GM18873 (cell line): ENCODE results near the gene STK11.

Experiments
- ATAC-seq: cut with Tn5 transposase; IDR thresholded peaks from one replicate; pipeline ENCODE4 v1.9.1; 2021; ENCODE audit warnings: mild to moderate bottlenecking, moderate library complexity, moderate number of reproducible peaks; ENCODE audit not compliant: unreplicated experiment, low FRiP score

STK11 gene

DNA sequence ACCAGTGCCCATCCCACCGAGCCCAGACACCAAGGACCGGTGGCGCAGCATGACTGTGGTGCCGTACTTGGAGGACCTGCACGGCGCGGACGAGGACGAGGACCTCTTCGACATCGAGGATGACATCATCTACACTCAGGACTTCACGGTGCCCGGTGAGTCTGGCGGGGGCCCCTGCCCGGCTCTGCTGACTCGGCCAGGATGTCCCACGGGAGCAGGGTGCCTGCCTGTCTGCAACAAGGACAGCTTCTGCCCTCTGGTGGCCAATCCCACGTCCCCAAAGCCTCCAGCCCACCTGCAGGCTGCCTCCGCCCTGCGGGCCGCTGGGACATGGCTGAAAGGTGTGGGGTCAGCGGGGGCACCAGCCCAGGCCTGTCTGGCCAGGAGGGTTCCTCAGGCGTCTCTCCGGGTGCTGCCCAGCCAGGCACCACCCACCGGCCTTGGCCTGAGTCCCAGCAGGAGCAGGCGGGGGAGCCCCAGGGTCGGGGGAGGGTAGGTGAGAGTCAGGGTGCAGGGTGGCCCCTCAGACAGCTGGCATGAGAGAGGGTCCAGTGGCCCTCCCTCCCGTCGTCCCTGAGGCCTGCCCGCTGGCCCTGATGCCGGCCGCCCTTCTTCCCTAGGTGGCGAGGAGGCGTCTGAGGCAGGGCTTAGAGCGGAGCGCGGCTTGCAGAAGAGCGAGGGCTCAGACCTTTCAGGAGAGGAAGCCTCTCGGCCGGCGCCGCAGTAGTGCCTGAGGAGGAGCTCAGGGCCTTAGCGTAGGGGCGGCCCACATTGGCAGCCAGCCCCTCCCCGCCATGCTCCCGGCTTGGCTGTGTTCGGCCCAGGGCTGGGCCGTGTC lies 17.7 kb downstream of the STK11 start:
- ATAC-seq: no peak

GRCh38 chr19:1224047-1224825 lies 18.7 kb downstream of the STK11 start:
- ATAC-seq: no peak

DNA sequence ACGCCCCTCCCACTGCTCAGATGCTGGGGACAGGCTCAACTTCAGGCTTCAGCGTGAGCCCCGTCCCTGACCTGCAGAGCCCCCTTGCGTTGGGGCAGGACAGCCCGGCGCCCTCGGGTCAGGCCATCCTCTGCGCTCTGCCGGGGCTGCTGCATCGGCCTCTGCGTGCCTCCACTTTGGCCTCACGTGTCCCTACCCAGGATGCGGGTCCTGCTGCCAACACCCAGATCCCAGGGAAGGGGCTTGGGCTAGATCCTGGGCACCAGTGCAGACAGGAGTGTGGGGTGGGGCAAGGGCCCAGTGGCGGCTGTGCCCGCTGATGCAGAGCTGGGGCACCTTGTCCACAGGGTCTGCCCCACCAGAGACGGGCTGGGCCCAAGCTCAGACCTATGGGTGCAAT lies 19.3 kb downstream of the STK11 start:
- ATAC-seq: no peak

DNA sequence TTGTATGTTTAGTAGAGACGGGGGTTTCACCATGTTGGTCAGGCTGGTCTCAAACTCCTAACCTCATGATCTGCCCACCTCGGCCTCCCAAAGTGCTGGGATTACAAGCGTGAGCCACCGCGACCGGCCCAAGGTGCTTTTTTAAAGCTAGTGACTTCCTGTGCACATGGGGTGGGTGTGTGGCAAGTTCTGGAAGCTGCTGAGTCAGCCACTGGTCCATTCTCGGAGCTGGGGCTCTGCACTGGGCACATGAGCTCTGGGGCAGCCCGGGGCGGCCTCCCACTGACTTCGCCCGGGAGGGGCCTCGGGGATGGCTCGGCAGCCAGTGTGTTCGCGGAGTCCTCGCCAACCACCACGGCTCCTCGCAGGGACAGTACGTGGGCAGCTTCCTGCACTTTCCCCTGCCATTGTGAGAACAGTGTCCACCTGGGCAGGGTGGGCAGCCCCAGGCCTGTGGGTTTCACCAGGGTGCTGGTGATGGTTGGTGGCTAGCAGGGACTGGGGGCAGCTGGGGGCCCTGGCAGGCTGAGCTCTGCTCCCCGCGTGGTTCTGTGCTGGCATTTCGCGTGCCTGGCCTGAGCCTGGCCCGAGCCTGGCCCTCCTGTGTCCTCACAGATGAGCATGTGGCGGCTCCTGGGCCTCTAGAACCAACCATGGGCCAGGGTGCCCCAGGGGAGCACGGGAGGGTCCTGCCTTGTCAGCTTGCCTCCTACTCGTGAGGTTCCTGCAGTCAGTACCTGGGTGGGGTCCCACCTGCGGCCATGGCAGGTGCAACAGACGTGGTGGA lies 20.1 kb downstream of the STK11 start:
- no peak for ATAC-seq

GRCh38 chr19:1226227-1226518 lies 20.6 kb downstream of the STK11 start:
- ATAC-seq: no peak

GRCh38 chr19:1226522-1227303 lies 21.1 kb downstream of the STK11 start:
- ATAC-seq: no peak

DNA sequence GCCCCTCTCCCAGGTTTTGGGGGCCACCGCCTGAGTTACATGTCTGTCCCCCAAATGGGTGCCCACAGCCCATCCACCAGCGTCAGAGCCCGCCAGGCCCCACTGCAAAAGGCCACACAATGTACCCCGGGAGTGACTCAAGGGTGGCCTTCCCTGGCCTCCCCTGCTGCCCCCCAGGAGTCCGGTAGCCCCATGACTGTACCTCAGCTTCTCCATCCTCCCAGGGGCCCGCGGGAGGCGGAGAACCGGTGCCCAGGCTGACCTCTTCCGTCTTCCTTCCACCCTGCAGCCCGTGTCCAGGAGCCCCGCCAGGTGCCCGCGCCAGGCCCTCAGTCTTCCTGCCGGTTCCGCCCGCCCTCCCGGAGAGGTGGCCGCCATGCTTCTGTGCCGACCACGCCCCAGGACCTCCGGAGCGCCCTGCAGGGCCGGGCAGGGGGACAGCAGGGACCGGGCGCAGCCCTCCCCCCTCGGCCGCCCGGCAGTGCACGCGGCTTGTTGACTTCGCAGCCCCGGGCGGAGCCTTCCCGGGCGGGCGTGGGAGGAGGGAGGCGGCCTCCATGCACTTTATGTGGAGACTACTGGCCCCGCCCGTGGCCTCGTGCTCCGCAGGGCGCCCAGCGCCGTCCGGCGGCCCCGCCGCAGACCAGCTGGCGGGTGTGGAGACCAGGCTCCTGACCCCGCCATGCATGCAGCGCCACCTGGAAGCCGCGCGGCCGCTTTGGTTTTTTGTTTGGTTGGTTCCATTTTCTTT lies 21.9 kb downstream of the STK11 start:
- no peak for ATAC-seq

GRCh38 chr19:1228161-1228957 lies 22.8 kb downstream of the STK11 start:
- no peak for ATAC-seq

DNA sequence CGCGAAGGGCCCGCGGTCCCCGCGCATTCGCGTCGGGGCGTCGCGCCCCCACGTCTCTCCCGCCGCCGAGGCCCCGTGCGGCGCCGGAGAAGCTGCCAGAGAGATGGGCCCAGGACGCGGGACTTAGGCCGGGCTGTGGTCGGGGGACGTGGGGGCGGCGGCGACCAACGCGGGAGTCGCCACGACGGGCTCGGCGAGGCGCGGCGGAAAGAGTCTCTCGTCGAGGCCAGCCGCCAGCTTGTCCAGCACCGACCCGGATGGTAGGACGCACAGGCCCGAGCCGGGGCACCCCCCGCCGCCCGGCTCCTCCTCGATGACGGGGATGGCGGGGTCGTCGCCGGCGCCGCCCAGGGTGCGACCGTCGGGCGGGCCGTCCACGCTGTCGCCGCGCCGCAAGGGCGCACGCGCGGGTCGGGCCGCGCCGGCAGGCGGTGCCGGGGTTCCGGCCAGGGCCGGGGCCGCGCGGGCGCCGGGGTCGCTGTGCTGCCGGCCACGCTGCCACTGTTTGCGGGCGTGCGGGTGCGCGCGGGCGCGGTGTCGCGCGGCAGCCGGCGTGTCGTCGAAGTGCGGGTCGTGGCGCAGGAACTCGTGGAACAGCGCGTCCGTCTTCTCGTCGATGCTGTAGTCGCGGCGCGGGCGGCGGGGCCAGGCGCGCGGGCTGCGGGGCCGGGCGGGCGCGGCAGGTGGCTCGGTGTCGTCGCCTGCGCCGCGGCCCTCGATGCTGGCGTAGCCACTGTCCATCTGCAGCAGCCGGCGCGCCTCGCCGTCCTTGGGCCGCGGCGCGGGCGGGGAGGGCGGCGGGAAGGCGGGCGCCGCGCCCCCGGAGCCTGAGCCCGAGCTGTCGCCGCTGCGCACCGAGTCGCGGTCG lies 23.7 kb downstream of the STK11 start:
- ATAC-seq: no peak

- no peak for ATAC-seq
Observed at GRCh38 chr19:1229924-1230782, 24.6 kb downstream of the STK11 start.

GRCh38 chr19:1230783-1231489 lies 25.4 kb downstream of the STK11 start:
- no peak for ATAC-seq

DNA sequence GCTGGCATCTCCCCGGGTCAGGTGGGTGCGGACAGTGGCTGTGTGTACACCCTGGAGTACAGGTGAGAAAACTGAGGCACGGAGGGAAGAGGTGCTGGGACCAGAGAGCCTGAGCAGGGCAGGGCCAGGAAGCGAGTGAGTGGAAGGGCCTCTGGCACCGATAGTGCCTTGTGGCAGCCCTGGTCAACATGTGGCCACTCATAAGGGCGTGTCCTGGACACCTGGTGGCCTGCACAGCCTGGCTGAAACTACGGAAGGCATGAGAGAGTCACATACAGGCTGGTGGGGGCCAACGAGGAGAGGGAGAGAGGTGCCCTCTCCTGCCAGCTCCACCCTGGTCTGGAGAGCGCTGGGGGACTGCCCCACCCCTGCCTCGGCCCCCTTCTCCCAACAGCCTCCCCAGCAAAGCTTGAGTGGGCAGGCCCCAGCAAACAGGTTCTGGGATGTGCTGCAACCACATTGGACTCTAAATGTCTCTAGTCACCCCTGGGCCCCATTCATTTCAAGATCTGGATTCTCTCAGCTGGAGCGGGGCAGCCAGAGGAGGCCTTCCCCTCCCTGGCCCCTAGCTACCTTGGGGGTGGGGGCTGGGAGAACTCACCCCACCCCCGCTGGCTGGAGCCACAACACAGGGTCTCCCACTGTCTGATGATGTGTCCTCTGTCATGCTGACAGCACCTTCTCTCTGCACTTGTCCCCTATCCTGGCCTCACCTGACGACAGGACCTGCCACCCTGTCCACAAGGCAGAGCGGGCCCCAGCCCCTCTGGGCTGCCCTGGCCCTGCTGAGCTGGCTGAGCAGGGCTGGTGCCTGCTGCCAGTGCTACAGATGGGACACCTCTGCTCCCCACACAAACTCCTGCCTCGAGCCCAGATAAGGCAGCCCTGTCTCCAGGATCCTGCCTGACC lies 26.4 kb downstream of the STK11 start:
- no peak for ATAC-seq

DNA sequence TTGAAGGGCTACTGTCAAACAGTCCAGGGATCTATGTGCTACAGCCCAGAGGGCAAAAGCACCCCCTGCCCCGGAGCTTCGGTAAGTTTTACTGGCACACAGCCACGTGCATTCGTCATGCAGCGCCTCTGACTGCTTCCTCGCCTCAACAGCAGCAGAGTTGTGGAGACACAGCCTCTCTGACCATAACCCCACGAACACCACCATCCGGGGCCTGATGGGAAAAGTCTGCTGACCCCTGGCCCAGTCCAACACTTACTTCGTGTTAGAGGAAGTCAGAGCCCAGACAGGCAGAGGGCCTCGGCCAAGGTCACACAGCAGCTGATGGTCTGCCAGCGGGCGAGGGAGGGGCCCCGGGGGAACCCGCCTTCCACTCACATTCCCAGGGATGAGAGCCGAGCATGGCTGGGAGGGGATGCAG lies 27.1 kb downstream of the STK11 start:
- no peak for ATAC-seq

DNA sequence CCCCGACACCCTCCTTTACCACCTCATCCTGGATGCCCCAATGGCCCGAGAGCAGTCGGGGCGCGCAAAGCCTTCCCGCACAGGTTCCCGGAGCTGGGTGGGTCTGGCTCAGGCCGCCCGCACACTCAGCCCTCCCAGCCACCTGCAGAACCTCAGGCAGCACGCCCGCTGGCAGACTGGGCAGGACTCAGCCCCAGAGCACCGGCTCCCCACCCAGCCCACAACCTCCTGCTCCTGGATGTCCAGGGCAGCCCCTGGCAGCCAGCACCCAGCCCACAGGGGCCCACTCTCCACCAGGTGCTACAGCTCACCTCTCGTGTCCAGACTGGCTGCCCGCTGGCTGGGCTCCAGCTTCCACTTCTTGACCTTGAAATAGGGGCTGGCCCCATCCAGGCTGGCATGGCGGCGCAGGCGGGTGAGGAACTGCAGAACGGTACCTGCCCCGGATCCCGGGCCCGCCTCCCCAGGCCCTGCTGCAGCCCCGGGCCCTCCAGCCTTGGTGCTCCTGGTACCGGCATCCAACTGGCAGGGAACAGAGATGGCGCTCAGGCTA lies 27.6 kb downstream of the STK11 start:
- ATAC-seq: no peak
